Neural progenitor cell (in vitro differentiated cells): ENCODE data around the gene SMPD2. TPM values are rescaled to one million over a fixed set of nuclear protein-coding genes. Genes with fewer than 3 reads are reported as not detected.

ENCODE experiments used
- DNase-seq: peaks from one replicate; pipeline ENCODE4 v3.0.0-alpha.2; 2016; ENCODE audit warnings: low spot score
- H2AFZ ChIP-seq: fragments of 200-600 bp; sonication (generic); replicated peaks from 2 replicates; pipeline ENCODE4 v1.6.1; 2016; ENCODE audit warnings: antibody characterized with exemption
- H3F3A ChIP-seq: fragments of 200-600 bp; sonication (generic); 2 replicates; pipeline ENCODE4 v1.6.1; 2016; ENCODE audit warnings: antibody characterized with exemption, low read depth
- H3K27ac ChIP-seq: fragments of 200-600 bp; sonication (generic); 2 replicates; pipeline ENCODE4 v1.5.1; 2016; ENCODE audit warnings: mild to moderate bottlenecking
- H3K27me3 ChIP-seq: fragments of 200-600 bp; sonication (generic); 2 replicates; pipeline ENCODE4 v1.6.1; 2016; ENCODE audit warnings: mild to moderate bottlenecking, moderate library complexity
- H3K36me3 ChIP-seq: fragments of 200-600 bp; sonication (generic); 2 replicates; pipeline ENCODE4 v1.5.1; 2016
- H3K4me1 ChIP-seq: fragments of 200-600 bp; sonication (generic); 2 replicates; pipeline ENCODE4 v1.6.1; 2016; ENCODE audit warnings: mixed run types
- H3K4me2 ChIP-seq: fragments of 200-600 bp; sonication (generic); 2 replicates; pipeline ENCODE4 v1.6.1; 2016
- H3K4me3 ChIP-seq: fragments of 200-600 bp; sonication (generic); 2 replicates; pipeline ENCODE4 v1.5.1; 2016
- H3K79me2 ChIP-seq: fragments of 200-600 bp; sonication (generic); 2 replicates; pipeline ENCODE4 v1.6.1; 2016; ENCODE audit warnings: low read depth
- H3K9ac ChIP-seq: fragments of 200-600 bp; sonication (generic); 2 replicates; pipeline ENCODE4 v1.6.1; 2016
- H3K9me3 ChIP-seq: fragments of 200-600 bp; sonication (generic); 2 replicates; pipeline ENCODE4 v1.5.1; 2016; ENCODE audit warnings: low read depth
- H4K20me1 ChIP-seq: fragments of 200-600 bp; sonication (generic); 2 replicates; pipeline ENCODE4 v1.6.1; 2016; ENCODE audit warnings: low read depth
- H3K27ac Mint-ChIP-seq: 3 replicates; pipeline ENCODE4 v1.8.0; 2021; ENCODE audit warnings: mixed read lengths
- H3K27me3 Mint-ChIP-seq: 2 replicates; pipeline ENCODE4 v1.8.0; 2022; ENCODE audit warnings: low read depth, mild to moderate bottlenecking, inconsistent platforms, moderate library complexity, mixed read lengths; ENCODE audit not compliant: insufficient read depth
- H3K36me3 Mint-ChIP-seq: 3 replicates; pipeline ENCODE4 v1.8.0; 2021; ENCODE audit warnings: mixed read lengths
- H3K4me1 Mint-ChIP-seq: 3 replicates; pipeline ENCODE4 v1.8.0; 2021; ENCODE audit warnings: mixed read lengths
- H3K4me3 Mint-ChIP-seq: 3 replicates; pipeline ENCODE4 v1.8.0; 2021; ENCODE audit warnings: mild to moderate bottlenecking, moderate library complexity, mixed read lengths
- H3K9me3 Mint-ChIP-seq: 3 replicates; pipeline ENCODE4 v1.8.0; 2020; ENCODE audit warnings: mixed read lengths
- CTCF ChIP-seq: fragments of 200-600 bp; sonication (generic); IDR thresholded peaks from 2 replicates; pipeline ENCODE4 v1.5.1; 2017; ENCODE audit warnings: antibody characterized with exemption, mild to moderate bottlenecking
- EZH2 ChIP-seq: fragments of 200-600 bp; sonication (generic); IDR thresholded peaks from 2 replicates; pipeline ENCODE4 v1.6.1; 2017; ENCODE audit warnings: antibody characterized with exemption, mild to moderate bottlenecking, moderate library complexity
- EZH2phosphoT487 ChIP-seq: fragments of 200-600 bp; sonication (generic); IDR thresholded peaks from 2 replicates; pipeline ENCODE4 v1.6.1; 2017; ENCODE audit warnings: antibody characterized with exemption
- total RNA-seq: library from RNA; depleted of rRNA; stranded (reverse); fragments of >200 nt; gene quantifications from 2 replicates; pipeline ENCODE4 v1.2.3, GENCODE V29; 2015; ENCODE audit warnings: low replicate concordance

The SMPD2 gene
- total RNA-seq, 1 donor from 2014 or later, result 10.3 TPM

- H3K4me1 Mint-ChIP-seq, result peaks cover 24% of the 10 kb centered on the region
- no peak overlapping the region for H2AFZ ChIP-seq
Measured at GRCh38 chr6:109484122-109484521, 43.6 kb downstream of the SMPD2 start.

GRCh38 chr6:109485266-109485935 lies 44.9 kb downstream of the SMPD2 start:
- peaks cover 26% of the 10 kb centered on the region for H3K79me2 ChIP-seq
- no peak overlapping the region for H3K27ac ChIP-seq
- H3K4me1 ChIP-seq, result peaks cover 18% of the 10 kb centered on the region
- no peak overlapping the region for H3K4me2 ChIP-seq
- DNase-seq, result no peak
- H3K9me3 Mint-ChIP-seq, result no peaks in the 10 kb centered on the region
- no peak overlapping the region for H3K27ac Mint-ChIP-seq
- H3F3A ChIP-seq, result peaks cover 8% of the 10 kb centered on the region
- peaks cover 17% of the 10 kb centered on the region for H3K27me3 ChIP-seq
- peaks cover 19% of the 10 kb centered on the region for H3K4me1 Mint-ChIP-seq
- no peaks in the 10 kb centered on the region for H4K20me1 ChIP-seq
- H3K36me3 ChIP-seq, result no peaks in the 10 kb centered on the region
- H3K4me3 Mint-ChIP-seq, result no peak overlapping the region
- H3K9ac ChIP-seq, result no peak overlapping the region
- no peak overlapping the region for H3K4me3 ChIP-seq
- H3K36me3 Mint-ChIP-seq, result peaks cover 16% of the 10 kb centered on the region
- no peak overlapping the region for H2AFZ ChIP-seq
- H3K27me3 Mint-ChIP-seq, result peaks cover 16% of the 10 kb centered on the region
- no peaks in the 10 kb centered on the region for H3K9me3 ChIP-seq
- no peak for TF ChIP-seq EZH2phosphoT487
- no peak for TF ChIP-seq CTCF
- no peak for TF ChIP-seq EZH2

More at GRCh38 chr6:109484122-109484521, 43.6 kb downstream of the SMPD2 start:
- peak overlapping the region; percentile 83 for H3K4me3 Mint-ChIP-seq
- Histone ChIP-seq H3K79me2 (peaks cover 39% of the 10 kb centered on the region), H3K9ac (no peak overlapping the region), H3K4me2 (peak overlapping the region; percentile 80), H3K9me3 (no peaks in the 10 kb centered on the region), H3K4me1 (peaks cover 28% of the 10 kb centered on the region), H3K27ac (no peak overlapping the region), H3K4me3 (peak overlapping the region; percentile 49), H3K36me3 (no peaks in the 10 kb centered on the region), H3F3A (peaks cover 8% of the 10 kb centered on the region), H4K20me1 (no peaks in the 10 kb centered on the region), H3K27me3 (peaks cover 17% of the 10 kb centered on the region)
- H3K9me3 Mint-ChIP-seq, result no peaks in the 10 kb centered on the region
- H3K36me3 Mint-ChIP-seq, result peaks cover 21% of the 10 kb centered on the region
- H3K27ac Mint-ChIP-seq, result no peak overlapping the region
- TF ChIP-seq EZH2 (no peak), EZH2phosphoT487 (no peak), CTCF (no peak)
- peaks cover 16% of the 10 kb centered on the region for H3K27me3 Mint-ChIP-seq
- DNase-seq, result no peak

- Mint-ChIP-seq H3K27me3 (peaks cover 16% of the 10 kb centered on the region), H3K27ac (no peak overlapping the region), H3K9me3 (no peaks in the 10 kb centered on the region), H3K4me3 (no peak overlapping the region), H3K36me3 (peaks cover 11% of the 10 kb centered on the region), H3K4me1 (peaks cover 21% of the 10 kb centered on the region)
- no peaks in the 10 kb centered on the region for H3K36me3 ChIP-seq
- no peak overlapping the region for H3K9ac ChIP-seq
- H3F3A ChIP-seq, result peaks cover 11% of the 10 kb centered on the region
- peaks cover 17% of the 10 kb centered on the region for H3K4me1 ChIP-seq
- H2AFZ ChIP-seq, result no peak overlapping the region
- no peaks in the 10 kb centered on the region for H3K9me3 ChIP-seq
- no peak overlapping the region for H3K4me3 ChIP-seq
- peaks cover 17% of the 10 kb centered on the region for H3K27me3 ChIP-seq
- peaks cover 19% of the 10 kb centered on the region for H3K79me2 ChIP-seq
- no peak for DNase-seq
- no peaks in the 10 kb centered on the region for H4K20me1 ChIP-seq
- TF ChIP-seq EZH2, result no peak
- no peak for TF ChIP-seq EZH2phosphoT487
- no peak for TF ChIP-seq CTCF
- no peak overlapping the region for H3K27ac ChIP-seq
- no peak overlapping the region for H3K4me2 ChIP-seq
Measured at GRCh38 chr6:109486068-109486467, 45.5 kb downstream of the SMPD2 start.
